Spleen (tissue), 11 donors: ENCODE results near the gene RNF207. TPM values are rescaled to one million over a fixed set of nuclear protein-coding genes. Genes with fewer than 3 reads are reported as not detected.

Experiments
- DNase-seq: peaks from one replicate; pipeline ENCODE4 v3.0.0-alpha.2; 2020
- H3K27ac ChIP-seq, 8 donors: fragments of 200-600 bp; sonication (generic) in 7 of 8; 1 replicate in 4 of 8; 2 replicates in 4 of 8; pipeline versions ENCODE4 v1.5.0 to v1.8.0; 2016 to 2021; ENCODE audit warnings: inconsistent platforms in 4 of 8, mild to moderate bottlenecking in 4 of 8, moderate library complexity in 1 of 8
- H3K27me3 ChIP-seq, 7 donors: fragments of 200-600 bp; sonication (generic) in 6 of 7; replicated peaks in 1 of 7; 1 replicate in 4 of 7; 2 replicates in 3 of 7; pipeline versions ENCODE4 v1.5.0 to v1.8.0; 2016 to 2021; ENCODE audit warnings: inconsistent platforms in 3 of 7, mild to moderate bottlenecking in 1 of 7
- H3K36me3 ChIP-seq, 6 donors: fragments of 200-600 bp; sonication (generic) in 5 of 6; 1 replicate in 4 of 6; 2 replicates in 2 of 6; pipeline versions ENCODE4 v1.5.0 to v1.8.0; 2016 to 2021; ENCODE audit warnings: inconsistent platforms in 2 of 6
- H3K4me1 ChIP-seq, 6 donors: fragments of 200-600 bp; sonication (generic) in 5 of 6; 1 replicate in 3 of 6; 2 replicates in 3 of 6; pipeline versions ENCODE4 v1.5.0 to v1.8.0; 2016 to 2021; ENCODE audit warnings: inconsistent platforms in 3 of 6
- H3K4me3 ChIP-seq, 8 donors: fragments of 200-600 bp; sonication (generic) in 7 of 8; 1 replicate in 4 of 8; 2 replicates in 4 of 8; pipeline versions ENCODE4 v1.5.0 to v1.8.0; 2016 to 2021; ENCODE audit warnings: inconsistent platforms in 4 of 8, mild to moderate bottlenecking in 4 of 8, moderate library complexity in 2 of 8
- H3K9me3 ChIP-seq, 8 donors: fragments of 200-600 bp; sonication (generic) in 7 of 8; 1 replicate in 4 of 8; 2 replicates in 4 of 8; pipeline versions ENCODE4 v1.5.0 to v1.8.0; 2016 to 2021; ENCODE audit warnings: inconsistent platforms in 4 of 8
- POLR2A ChIP-seq, 3 donors: fragments of 450-650 bp; IDR thresholded peaks; one replicate each; pipeline ENCODE4 v1.5.1; 2017; ENCODE audit warnings: antibody characterized with exemption in 3 of 3, mild to moderate bottlenecking in 1 of 3
- POLR2AphosphoS5 ChIP-seq, 3 donors: sonication (generic); formaldehyde crosslinking; IDR thresholded peaks; one replicate each; pipeline ENCODE4 v1.5.1; 2017; ENCODE audit warnings: antibody characterized with exemption in 3 of 3
- WGBS, 5 donors: extraction: QIAGEN DNeasy Blood & Tissue Kit in 3 of 5; methylation state at CpG; one replicate each; pipeline versions ENCODE4 v1.1.5 to v1.1.7; 2013 to 2018; 5-methylcytosine and 5-hydroxymethylcytosine counted together
- intact Hi-C: fragments of 100-400 bp; cut with DNase I; formaldehyde crosslinking; loops from one replicate; pipeline ENCODE4 v1.15.0; 2023; ENCODE audit warnings: low total_unique reads
- polyA plus RNA-seq, 3 donors: library from polyadenylated mRNA; stranded (reverse); fragments of 200-250 nt; gene quantifications; one replicate each; pipeline ENCODE4 v1.2.1, GENCODE V29; 2013
- total RNA-seq, 7 donors: library from RNA; depleted of rRNA in 3 of 7; stranded (reverse); fragments of >200 nt in 3 of 7; fragmentation: NEBNext Ultra II Directional in 4 of 7; extraction: Animal tissue kit (Norgen Biotek cat#: 25700) in 4 of 7; gene quantifications; one replicate each; pipeline versions ENCODE4 v1.1.0 to v1.2.1, GENCODE V29; 2016 to 2021
- TF ChIP-seq, protein P1 (sequence below), 11 experiments: fragments of 200-600 bp in 7 of 11; fragments of 450-650 bp in 4 of 11; sonication (generic) in 4 of 11; IDR thresholded peaks in 8 of 11; conservative IDR thresholded peaks in 3 of 11; 1 replicate in 7 of 11; 2 replicates in 4 of 11; pipeline versions ENCODE4 v1.4.0 to v1.8.0; 2016 to 2021; ENCODE audit warnings: antibody characterized with exemption in 11 of 11, inconsistent platforms in 4 of 11, mild to moderate bottlenecking in 1 of 11
- donor health status: healthy with polysubstance abuse.
- donor health status: DM: no; HTN: no; CAD: no; lungs with moderate emphysema.
- donor health status: DM: no; HTN: no; CAD: no.
- donor health status: Bipolar disorder and iron deficiency.
- donor health status: healthy.
- donor health status: DM: no; HTN: no; CAD: no.
- donor health status: DM: yes; HTN: yes; CAD: no.

RNF207 gene
- total and polyA plus RNA-seq, 10 donors, result 2.8 to 12.5 (median 6.3) TPM

DNA sequence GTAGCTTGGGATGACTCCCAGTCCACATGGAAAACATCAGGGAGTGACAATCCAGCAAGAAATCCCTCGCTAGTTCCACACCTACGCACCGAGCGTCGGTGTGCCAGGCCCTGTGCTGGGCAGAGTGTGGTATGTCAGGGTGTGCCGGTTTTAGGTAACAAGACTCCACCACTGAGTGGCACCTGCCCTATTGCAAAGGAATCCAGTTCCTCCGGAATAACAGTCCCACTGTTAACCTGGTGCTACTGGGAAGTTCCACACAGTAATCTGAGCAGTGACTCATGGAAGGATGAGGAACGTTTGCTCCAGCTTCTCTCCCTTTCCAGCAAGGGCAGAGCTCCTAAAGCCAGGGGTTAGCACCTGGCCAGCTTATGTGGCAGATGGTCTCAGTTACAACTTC is 14.3 kb downstream of the RNF207 start:
- no peaks in the 10 kb centered on the region for H3K27me3 ChIP-seq
- H3K4me1 ChIP-seq, result peaks cover 0 to 14% (median 1%) of the 10 kb centered on the region in 6 donors
- WGBS, 5 donors, result 90 to 94% (median 91%) methylated on average over 8 of the region's 8 CpGs
- peaks cover 0 to 53% (median 28%) of the 10 kb centered on the region in 6 donors for H3K36me3 ChIP-seq
- TF ChIP-seq POLR2A (IDR thresholded peaks at IDR 0.05) (no peak), POLR2AphosphoS5 (IDR thresholded peaks at IDR 0.05) (no peak)
- TF ChIP-seq, protein P1, sequence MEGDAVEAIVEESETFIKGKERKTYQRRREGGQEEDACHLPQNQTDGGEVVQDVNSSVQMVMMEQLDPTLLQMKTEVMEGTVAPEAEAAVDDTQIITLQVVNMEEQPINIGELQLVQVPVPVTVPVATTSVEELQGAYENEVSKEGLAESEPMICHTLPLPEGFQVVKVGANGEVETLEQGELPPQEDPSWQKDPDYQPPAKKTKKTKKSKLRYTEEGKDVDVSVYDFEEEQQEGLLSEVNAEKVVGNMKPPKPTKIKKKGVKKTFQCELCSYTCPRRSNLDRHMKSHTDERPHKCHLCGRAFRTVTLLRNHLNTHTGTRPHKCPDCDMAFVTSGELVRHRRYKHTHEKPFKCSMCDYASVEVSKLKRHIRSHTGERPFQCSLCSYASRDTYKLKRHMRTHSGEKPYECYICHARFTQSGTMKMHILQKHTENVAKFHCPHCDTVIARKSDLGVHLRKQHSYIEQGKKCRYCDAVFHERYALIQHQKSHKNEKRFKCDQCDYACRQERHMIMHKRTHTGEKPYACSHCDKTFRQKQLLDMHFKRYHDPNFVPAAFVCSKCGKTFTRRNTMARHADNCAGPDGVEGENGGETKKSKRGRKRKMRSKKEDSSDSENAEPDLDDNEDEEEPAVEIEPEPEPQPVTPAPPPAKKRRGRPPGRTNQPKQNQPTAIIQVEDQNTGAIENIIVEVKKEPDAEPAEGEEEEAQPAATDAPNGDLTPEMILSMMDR (IDR thresholded peaks at IDR 0.05 in 8 of 11, conservative IDR thresholded peaks at IDR 0.05 in 3 of 11), result no peak
- intact Hi-C loops, result no loop called here
- no peak overlapping the region for H3K4me3 ChIP-seq
- H3K27ac ChIP-seq, result no peak overlapping the region
- no peaks in the 10 kb centered on the region for H3K9me3 ChIP-seq
- DNase-seq, result no peak

DNA sequence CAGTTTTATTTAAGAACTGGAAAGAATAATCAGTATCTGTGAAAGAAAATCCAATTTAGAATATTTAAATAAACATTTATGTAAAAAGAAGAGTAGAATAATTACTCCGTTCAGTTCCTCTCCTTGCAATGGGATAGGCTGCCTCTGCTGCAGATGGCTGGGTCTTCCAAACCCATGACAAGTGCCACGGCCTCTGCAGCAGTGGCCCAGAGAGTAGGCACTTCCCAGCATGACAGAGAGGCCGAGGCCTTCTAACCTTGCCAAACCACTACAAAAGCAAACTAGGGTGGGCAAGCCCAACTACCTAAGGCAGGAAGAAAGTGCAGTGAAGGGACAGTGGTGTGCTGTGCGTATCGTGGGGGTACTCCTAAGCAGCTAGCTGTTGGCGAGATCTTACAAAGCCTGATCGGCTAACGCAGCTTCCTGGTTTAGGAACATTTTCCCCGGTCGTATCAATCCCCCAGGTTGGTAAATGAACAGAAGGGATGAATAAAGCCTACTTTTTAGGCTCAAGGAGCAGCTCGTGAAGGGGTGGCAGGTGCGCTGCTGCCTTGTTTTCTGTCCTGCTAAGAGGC is 15.4 kb downstream of the RNF207 start:
- H3K36me3 ChIP-seq, result peaks cover 0 to 64% (median 37%) of the 10 kb centered on the region in 6 donors
- no peak overlapping the region for H3K4me3 ChIP-seq
- WGBS, 5 donors, result 82 to 97% (median 94%) methylated on average over 11 to 12 of the region's 12 CpGs
- no peak for TF ChIP-seq POLR2AphosphoS5 (IDR thresholded peaks at IDR 0.05)
- TF ChIP-seq, protein P1 (IDR thresholded peaks at IDR 0.05 in 8 of 11, conservative IDR thresholded peaks at IDR 0.05 in 3 of 11), result no peak
- TF ChIP-seq POLR2A (IDR thresholded peaks at IDR 0.05), result no peak
- H3K27me3 ChIP-seq, result no peaks in the 10 kb centered on the region
- no peak overlapping the region for H3K27ac ChIP-seq
- DNase-seq, result no peak
- H3K9me3 ChIP-seq, result no peaks in the 10 kb centered on the region
- H3K4me1 ChIP-seq, result peaks cover 0 to 14% (median 1%) of the 10 kb centered on the region in 6 donors
- intact Hi-C loops, result no loop called here

DNA sequence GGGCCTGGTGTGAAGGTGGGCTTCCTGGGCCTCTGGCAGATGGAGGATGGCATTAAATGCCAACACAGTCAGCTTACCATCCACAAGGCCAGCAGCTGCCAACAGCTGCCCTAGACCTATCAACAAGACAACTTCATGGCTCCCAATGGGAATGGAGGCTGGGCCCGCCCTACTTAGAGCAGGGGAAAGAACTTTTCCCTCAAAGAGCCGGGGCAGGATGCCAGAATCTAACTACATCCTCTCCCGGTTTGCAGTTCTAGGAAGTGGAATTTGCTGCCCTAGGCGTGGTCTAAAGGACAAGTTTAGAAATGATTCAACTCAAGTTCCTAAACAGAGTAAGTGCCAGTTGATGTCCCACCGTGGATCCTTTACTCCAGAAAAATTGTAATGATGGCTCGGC is 16.7 kb downstream of the RNF207 start:
- H3K4me3 ChIP-seq, result no peak overlapping the region
- peaks cover 0 to 14% (median 1%) of the 10 kb centered on the region in 6 donors for H3K4me1 ChIP-seq
- TF ChIP-seq, protein P1 (IDR thresholded peaks at IDR 0.05 in 8 of 11, conservative IDR thresholded peaks at IDR 0.05 in 3 of 11), result no peak
- TF ChIP-seq POLR2A (IDR thresholded peaks at IDR 0.05) (no peak), POLR2AphosphoS5 (IDR thresholded peaks at IDR 0.05) (no peak)
- 47 to 75% (median 63%) methylated on average over 6 of the region's 6 CpGs for WGBS, 5 donors
- H3K27me3 ChIP-seq, result no peaks in the 10 kb centered on the region
- intact Hi-C loops, result no loop called here
- H3K36me3 ChIP-seq, result peaks cover 6 to 77% (median 50%) of the 10 kb centered on the region in 6 donors
- DNase-seq, result no peak
- H3K9me3 ChIP-seq, result no peaks in the 10 kb centered on the region
- peak overlapping the region in 7 of 8 donors; percentile 22 to 68 (median 49) for H3K27ac ChIP-seq

DNA sequence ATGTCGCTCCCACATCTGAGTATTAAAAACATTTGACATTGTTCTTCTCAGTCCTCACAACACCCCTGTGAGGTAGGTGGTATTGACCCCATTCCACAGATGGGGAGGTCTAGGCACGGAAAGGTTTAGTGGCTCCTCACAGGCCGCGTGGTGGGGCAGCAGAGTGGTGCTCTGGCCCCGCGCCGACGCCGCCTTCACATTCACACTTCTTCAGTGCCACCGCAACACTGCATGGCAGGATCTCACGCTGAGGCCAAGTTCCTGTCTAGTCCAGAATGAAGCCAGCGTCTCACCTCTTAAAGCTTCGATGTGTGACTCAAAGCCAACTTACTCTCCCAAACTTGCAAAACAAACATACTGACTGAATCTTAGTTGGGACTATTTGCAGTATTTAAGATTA is 17.7 kb downstream of the RNF207 start:
- 97 to 98% (median 97%) methylated on average over 13 of the region's 13 CpGs for WGBS, 5 donors
- no peak for DNase-seq
- Histone ChIP-seq H3K27me3 (no peaks in the 10 kb centered on the region), H3K4me1 (peaks cover 0 to 14% (median 1%) of the 10 kb centered on the region in 6 donors), H3K4me3 (no peak overlapping the region), H3K36me3 (peaks cover 6 to 87% (median 60%) of the 10 kb centered on the region in 6 donors), H3K27ac (peak overlapping the region in 1 of 8 donors; percentile 49), H3K9me3 (no peaks in the 10 kb centered on the region)
- intact Hi-C loops, result no loop called here
- TF ChIP-seq POLR2A (IDR thresholded peaks at IDR 0.05) (no peak), POLR2AphosphoS5 (IDR thresholded peaks at IDR 0.05) (no peak)
- TF ChIP-seq, protein P1 (IDR thresholded peaks at IDR 0.05 in 8 of 11, conservative IDR thresholded peaks at IDR 0.05 in 3 of 11), result no peak
